GM18526 (cell line): Measurements from ENCODE around the gene TMEM237.

Experiments used
- POLR2A ChIP-seq: IDR thresholded peaks from 3 replicates; pipeline ENCODE4 v1.6.1; 2011; ENCODE audit not compliant: insufficient read length; ENCODE audit errors: extremely low read depth

Gene TMEM237

GRCh38 chr2:201653221-201653620, 9.9 kb upstream of the TMEM237 start:
- no peak for TF ChIP-seq POLR2A

GRCh38 chr2:201649442-201649841, 6.1 kb upstream of the TMEM237 start:
- no peak for TF ChIP-seq POLR2A

- TF ChIP-seq POLR2A, result no peak
Observed at GRCh38 chr2:201647431-201647830, 4.1 kb upstream of the TMEM237 start.

- no peak for TF ChIP-seq POLR2A
Observed at GRCh38 chr2:201644001-201644400, 698 bp upstream of the TMEM237 start.

- TF ChIP-seq POLR2A, result peak; percentile 67
Observed at GRCh38 chr2:201642579-201643215, 606 bp downstream of the TMEM237 start.

GRCh38 chr2:201642086-201642578, 1.2 kb downstream of the TMEM237 start:
- TF ChIP-seq POLR2A, result no peak

- TF ChIP-seq POLR2A, result no peak
Observed at GRCh38 chr2:201639205-201639604, 4.1 kb downstream of the TMEM237 start.

GRCh38 chr2:201638326-201638725, 5.0 kb downstream of the TMEM237 start:
- no peak for TF ChIP-seq POLR2A

- TF ChIP-seq POLR2A, result no peak
Observed at GRCh38 chr2:201633661-201634249, 9.5 kb downstream of the TMEM237 start.

- no peak for TF ChIP-seq POLR2A
Observed at GRCh38 chr2:201631041-201631440, 12.3 kb downstream of the TMEM237 start.

GRCh38 chr2:201630577-201630976, 12.7 kb downstream of the TMEM237 start:
- no peak for TF ChIP-seq POLR2A

GRCh38 chr2:201628545-201628944, 14.8 kb downstream of the TMEM237 start:
- TF ChIP-seq POLR2A, result no peak

GRCh38 chr2:201622306-201622970, 20.9 kb downstream of the TMEM237 start:
- no peak for TF ChIP-seq POLR2A

GRCh38 chr2:201621293-201621999, 21.9 kb downstream of the TMEM237 start:
- TF ChIP-seq POLR2A, result no peak

- no peak for TF ChIP-seq POLR2A
Observed at GRCh38 chr2:201618744-201619662, 24.3 kb downstream of the TMEM237 start.

- TF ChIP-seq POLR2A, result no peak
Observed at GRCh38 chr2:201608021-201608420, 35.3 kb downstream of the TMEM237 start.
